Measurements from ENCODE around the gene KRTAP20-1.

The KRTAP20-1 gene

GRCh38 chr21:30605968-30606367, 10.3 kb upstream of the KRTAP20-1 start (continued):
- TF ChIP-seq PRDM2 (tag by site-specific recombination; IDR thresholded peaks at IDR 0.05; ENCODE audit: borderline replicate concordance) (no peak), ZNF488 (tag by site-specific recombination; IDR thresholded peaks at IDR 0.05) (no peak), PRDM6 (tag by site-specific recombination; IDR thresholded peaks at IDR 0.05) (no peak), ZFP41 (tag by site-specific recombination; IDR thresholded peaks at IDR 0.05; ENCODE audit: borderline replicate concordance) (no peak), ZFP3 (tag by site-specific recombination; IDR thresholded peaks at IDR 0.05; ENCODE audit: low read depth) (no peak), ZNF449 (tag by site-specific recombination; IDR thresholded peaks at IDR 0.05) (no peak), ZNF677 (tag by site-specific recombination; IDR thresholded peaks at IDR 0.05) (no peak), ZNF362 (tag by site-specific recombination; IDR thresholded peaks at IDR 0.05) (no peak)

- TF ChIP-seq ZBTB49 (tag by site-specific recombination; IDR thresholded peaks at IDR 0.05; ENCODE audit: low read depth), result no peak
- Histone ChIP-seq H3K9me3 (ENCODE audit: control insufficient read depth, insufficient read depth, low read depth, low read length) (no peaks in the 10 kb centered on the region), H3K4me1 (ENCODE audit: control insufficient read depth, insufficient read depth, low read length) (no peaks in the 10 kb centered on the region), H3K4me3 (ENCODE audit: low read depth, low read length) (no peak overlapping the region), H3K36me3 (ENCODE audit: control insufficient read depth in 2 of 2, insufficient read depth in 1 of 2, low read length in 2 of 2) (no peaks in the 10 kb centered on the region), H3K27ac (ENCODE audit: extremely low read depth, low read depth, low read length) (no peak overlapping the region)
- POLR2A ChIA-PET, result no interaction called here
- CTCF ChIA-PET, result no interaction called here
Observed at GRCh38 chr21:30612132-30612531, 4.1 kb upstream of the KRTAP20-1 start.
